Measurements from ENCODE around the gene EGR2.

Gene EGR2

GRCh38 chr10:62816331-62817120, at the start of gene EGR2:
TSS of gene EGR2 (minus strand) at chr10:62816366. CDS start at chr10:62816029, 337 bp downstream.
- Mint-ChIP-seq H3K4me1 (peaks cover 59% of the 10 kb centered on the region), H3K9me3 (no peaks in the 10 kb centered on the region), H3K36me3 (ENCODE audit: insufficient read depth) (peaks cover 14% of the 10 kb centered on the region), H3K4me3 (peak within 1 kb of the TSS; percentile 87), H3K27ac (ENCODE audit: low read depth) (peak within 1 kb of the TSS; percentile 88), H3K27me3 (peaks cover 61% of the 10 kb centered on the region)
- ATAC-seq (replicated peaks; ENCODE audit: extremely low read depth, poor library complexity, severe bottlenecking) = peak; percentile 88
- DNase-seq (ENCODE audit: low spot score in 2 of 2) = peak; percentile 93 to 95

DNA sequence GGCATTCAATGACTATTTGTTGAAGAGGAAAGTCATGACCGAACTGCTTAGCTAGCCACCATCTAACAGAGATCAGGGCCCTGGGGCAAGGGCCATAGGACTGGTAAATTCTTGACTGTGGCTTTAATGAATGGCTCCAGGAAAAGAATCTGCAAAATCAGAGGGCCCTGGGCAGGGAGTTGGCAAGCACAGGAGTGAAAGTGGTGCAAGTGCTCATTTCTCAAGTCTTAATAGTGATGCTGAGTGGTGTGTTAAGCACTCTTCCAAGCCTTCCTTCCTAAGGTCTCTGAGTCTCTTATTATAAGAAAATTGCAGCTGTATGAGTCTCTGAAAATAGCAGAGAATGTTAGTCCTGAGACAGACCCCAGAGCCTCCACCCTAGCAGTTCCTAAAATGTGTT, 46.3 kb upstream of the EGR2 start:
- Mint-ChIP-seq H3K27me3 (no peaks in the 10 kb centered on the region), H3K27ac (ENCODE audit: low read depth) (no peak overlapping the region), H3K36me3 (ENCODE audit: insufficient read depth) (no peaks in the 10 kb centered on the region), H3K4me3 (no peak overlapping the region), H3K9me3 (no peaks in the 10 kb centered on the region), H3K4me1 (peaks cover 2% of the 10 kb centered on the region)
- DNase-seq (ENCODE audit: low spot score in 2 of 2) (no peak), ATAC-seq (replicated peaks; ENCODE audit: extremely low read depth, poor library complexity, severe bottlenecking) (no peak)

DNA sequence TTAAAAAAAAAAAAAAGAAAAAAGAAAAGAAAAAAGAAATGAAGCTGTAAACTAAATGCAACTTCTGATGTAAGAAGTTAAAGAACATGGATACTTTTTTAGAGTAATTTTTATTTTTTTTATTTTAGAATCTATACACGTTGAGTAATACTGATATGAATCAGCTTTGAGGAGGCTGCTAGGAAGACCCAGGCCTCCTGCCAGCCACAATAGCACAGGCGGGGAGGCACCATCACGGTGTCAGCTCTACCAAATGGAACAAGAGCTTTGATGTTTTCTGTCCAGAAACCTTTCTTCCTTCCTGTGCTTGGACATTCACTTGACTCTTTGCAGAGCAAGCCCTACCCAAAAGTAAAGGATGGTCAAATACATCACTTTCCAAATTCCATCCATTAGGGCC, 45.3 kb upstream of the EGR2 start:
- no peaks in the 10 kb centered on the region for H3K27me3 Mint-ChIP-seq
- no peaks in the 10 kb centered on the region for H3K36me3 Mint-ChIP-seq (ENCODE audit: insufficient read depth)
- H3K4me3 Mint-ChIP-seq = no peak overlapping the region
- no peak for ATAC-seq (replicated peaks; ENCODE audit: extremely low read depth, poor library complexity, severe bottlenecking)
- no peaks in the 10 kb centered on the region for H3K9me3 Mint-ChIP-seq
- peaks cover 11% of the 10 kb centered on the region for H3K4me1 Mint-ChIP-seq
- no peak for DNase-seq (ENCODE audit: low spot score in 2 of 2)
- H3K27ac Mint-ChIP-seq (ENCODE audit: low read depth) = no peak overlapping the region

GRCh38 chr10:62860946-62861345, 44.8 kb upstream of the EGR2 start:
- Mint-ChIP-seq H3K36me3 (ENCODE audit: insufficient read depth) (no peaks in the 10 kb centered on the region), H3K9me3 (no peaks in the 10 kb centered on the region), H3K4me1 (peaks cover 17% of the 10 kb centered on the region), H3K27ac (ENCODE audit: low read depth) (no peak overlapping the region), H3K27me3 (no peaks in the 10 kb centered on the region), H3K4me3 (no peak overlapping the region)
- ATAC-seq (replicated peaks; ENCODE audit: extremely low read depth, poor library complexity, severe bottlenecking) (no peak), DNase-seq (ENCODE audit: low spot score in 2 of 2) (no peak)

DNA sequence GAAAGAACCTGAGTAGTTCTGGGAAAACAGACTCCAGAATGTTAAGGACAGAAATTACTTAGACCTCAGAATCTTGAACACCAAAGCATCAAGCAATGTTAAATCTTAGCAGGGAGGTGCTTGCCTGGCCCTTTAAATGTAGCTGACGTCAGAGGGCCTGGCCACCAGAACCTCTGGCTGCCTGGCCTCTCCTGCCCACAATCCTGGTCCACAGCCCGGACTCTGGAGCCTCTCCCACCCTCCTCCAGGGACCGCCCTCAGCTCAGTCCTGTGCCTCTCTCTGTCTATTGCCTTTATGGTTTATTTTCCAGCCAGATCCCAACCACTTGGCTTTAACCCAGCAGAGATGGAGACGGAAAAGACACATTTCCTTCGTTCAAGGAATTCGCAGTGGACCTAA, 42.2 kb upstream of the EGR2 start:
- Mint-ChIP-seq H3K27ac (ENCODE audit: low read depth) (no peak overlapping the region), H3K9me3 (no peaks in the 10 kb centered on the region), H3K4me3 (no peak overlapping the region), H3K4me1 (peaks cover 39% of the 10 kb centered on the region), H3K27me3 (no peaks in the 10 kb centered on the region), H3K36me3 (ENCODE audit: insufficient read depth) (peaks cover 2% of the 10 kb centered on the region)
- DNase-seq (ENCODE audit: low spot score in 2 of 2) = no peak
- ATAC-seq (replicated peaks; ENCODE audit: extremely low read depth, poor library complexity, severe bottlenecking) = no peak

DNA sequence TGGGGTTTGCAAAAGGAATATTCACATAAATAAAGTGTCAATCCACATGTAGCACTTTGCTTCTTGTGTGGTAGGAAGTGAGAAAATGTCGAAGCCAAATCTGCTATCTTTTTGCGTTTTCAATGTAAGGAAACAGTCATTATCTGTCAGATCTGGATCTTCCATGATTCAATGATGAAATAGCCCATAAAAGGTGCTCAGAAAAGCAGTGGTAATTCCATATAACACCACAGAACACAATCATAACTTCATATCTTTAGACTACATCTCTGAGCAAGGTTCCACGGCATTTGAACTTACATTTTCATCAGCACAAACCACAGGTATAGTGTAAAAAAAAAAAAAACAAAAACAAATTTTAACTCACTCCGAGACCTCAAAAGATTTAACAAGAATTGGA, 39.9 kb upstream of the EGR2 start:
- Mint-ChIP-seq H3K36me3 (ENCODE audit: insufficient read depth) (peaks cover 2% of the 10 kb centered on the region), H3K4me1 (peaks cover 62% of the 10 kb centered on the region), H3K27ac (ENCODE audit: low read depth) (peak overlapping the region; percentile 9), H3K4me3 (no peak overlapping the region), H3K9me3 (no peaks in the 10 kb centered on the region), H3K27me3 (no peaks in the 10 kb centered on the region)
- DNase-seq (ENCODE audit: low spot score in 2 of 2) (no peak), ATAC-seq (replicated peaks; ENCODE audit: extremely low read depth, poor library complexity, severe bottlenecking) (peak; percentile 55)

DNA sequence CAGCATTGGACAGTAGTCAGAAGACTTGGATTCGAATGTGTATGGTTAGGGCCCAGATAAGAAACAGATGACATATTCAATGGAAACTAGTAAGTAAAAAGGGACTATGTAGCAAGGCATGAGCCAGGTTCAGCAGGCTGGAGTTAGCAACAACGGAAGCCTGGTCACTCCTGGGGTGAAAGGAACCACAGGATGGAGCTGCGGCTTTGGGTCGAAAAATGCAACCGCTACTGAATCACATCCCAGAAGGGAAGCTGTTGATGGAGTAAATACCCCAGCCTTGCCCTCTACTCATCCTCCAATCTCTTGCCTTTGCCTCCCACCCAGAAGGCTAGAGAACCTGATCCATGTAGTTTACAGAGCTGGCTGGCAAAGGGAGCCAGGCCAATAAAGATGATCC, 37.5 kb upstream of the EGR2 start:
- H3K4me1 Mint-ChIP-seq = peaks cover 62% of the 10 kb centered on the region
- H3K9me3 Mint-ChIP-seq = no peaks in the 10 kb centered on the region
- DNase-seq (ENCODE audit: low spot score in 2 of 2) = no peak
- H3K27me3 Mint-ChIP-seq = no peaks in the 10 kb centered on the region
- peaks cover 2% of the 10 kb centered on the region for H3K36me3 Mint-ChIP-seq (ENCODE audit: insufficient read depth)
- peak; percentile 13 for ATAC-seq (replicated peaks; ENCODE audit: extremely low read depth, poor library complexity, severe bottlenecking)
- peak overlapping the region; percentile 68 for H3K27ac Mint-ChIP-seq (ENCODE audit: low read depth)
- H3K4me3 Mint-ChIP-seq = peak overlapping the region; percentile 63

GRCh38 chr10:62852961-62853702, 37.0 kb upstream of the EGR2 start:
- ATAC-seq (replicated peaks; ENCODE audit: extremely low read depth, poor library complexity, severe bottlenecking) (peak; percentile 57), DNase-seq (ENCODE audit: low spot score in 2 of 2) (no peak)
- Mint-ChIP-seq H3K9me3 (no peaks in the 10 kb centered on the region), H3K4me3 (peak overlapping the region; percentile 63), H3K27me3 (no peaks in the 10 kb centered on the region), H3K36me3 (ENCODE audit: insufficient read depth) (peaks cover 2% of the 10 kb centered on the region), H3K27ac (ENCODE audit: low read depth) (peak overlapping the region; percentile 68), H3K4me1 (peaks cover 62% of the 10 kb centered on the region)

DNA sequence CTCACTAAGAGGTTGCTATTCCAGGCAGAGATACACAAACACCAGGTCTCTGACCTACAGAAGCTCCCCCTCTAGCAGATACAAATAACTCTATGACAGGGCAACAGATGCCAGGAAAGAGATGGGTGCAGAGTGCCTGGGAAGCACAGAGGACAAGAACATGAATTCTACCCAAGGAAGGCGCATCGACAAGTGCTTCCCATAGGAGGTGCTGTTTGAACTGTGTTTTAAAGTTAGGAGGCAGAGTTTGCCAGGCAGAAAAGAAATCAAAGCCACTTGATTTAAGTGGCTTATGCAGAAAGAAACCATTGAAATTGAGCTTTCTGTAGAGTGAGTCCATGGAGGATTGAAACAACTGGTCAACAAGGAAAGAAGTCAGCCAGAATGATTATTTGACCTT, 35.3 kb upstream of the EGR2 start:
- Mint-ChIP-seq H3K36me3 (ENCODE audit: insufficient read depth) (peaks cover 2% of the 10 kb centered on the region), H3K9me3 (no peaks in the 10 kb centered on the region), H3K4me1 (peaks cover 50% of the 10 kb centered on the region), H3K27ac (ENCODE audit: low read depth) (no peak overlapping the region), H3K27me3 (no peaks in the 10 kb centered on the region), H3K4me3 (no peak overlapping the region)
- ATAC-seq (replicated peaks; ENCODE audit: extremely low read depth, poor library complexity, severe bottlenecking) (no peak), DNase-seq (ENCODE audit: low spot score in 2 of 2) (no peak)

GRCh38 chr10:62850646-62851045, 34.5 kb upstream of the EGR2 start:
- Mint-ChIP-seq H3K36me3 (ENCODE audit: insufficient read depth) (peaks cover 2% of the 10 kb centered on the region), H3K4me3 (no peak overlapping the region), H3K27ac (ENCODE audit: low read depth) (no peak overlapping the region), H3K27me3 (no peaks in the 10 kb centered on the region), H3K9me3 (no peaks in the 10 kb centered on the region), H3K4me1 (peaks cover 42% of the 10 kb centered on the region)
- DNase-seq (ENCODE audit: low spot score in 2 of 2) (no peak), ATAC-seq (replicated peaks; ENCODE audit: extremely low read depth, poor library complexity, severe bottlenecking) (no peak)

DNA sequence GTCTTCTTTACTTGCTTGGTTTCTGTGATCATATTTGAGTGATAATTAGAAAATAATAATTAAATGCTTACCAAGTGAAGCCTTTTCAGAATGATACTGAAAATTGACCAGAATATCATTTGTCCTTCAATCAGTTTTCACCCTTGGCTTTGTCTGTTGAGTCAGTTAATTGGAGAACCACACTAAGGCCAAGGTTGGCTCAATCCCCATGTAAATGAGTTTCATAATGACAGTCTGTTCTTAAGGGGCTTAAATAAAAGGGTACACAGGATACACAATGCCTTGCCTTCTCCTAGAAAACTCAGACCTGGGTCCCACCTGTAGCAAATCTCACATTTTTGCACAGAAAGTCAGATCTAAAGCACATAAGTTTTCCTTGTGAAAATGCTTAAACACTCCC, 31.3 kb upstream of the EGR2 start:
- peaks cover 13% of the 10 kb centered on the region for H3K4me1 Mint-ChIP-seq
- no peaks in the 10 kb centered on the region for H3K36me3 Mint-ChIP-seq (ENCODE audit: insufficient read depth)
- H3K27ac Mint-ChIP-seq (ENCODE audit: low read depth) = no peak overlapping the region
- no peaks in the 10 kb centered on the region for H3K27me3 Mint-ChIP-seq
- no peaks in the 10 kb centered on the region for H3K9me3 Mint-ChIP-seq
- ATAC-seq (replicated peaks; ENCODE audit: extremely low read depth, poor library complexity, severe bottlenecking) (no peak), DNase-seq (ENCODE audit: low spot score in 2 of 2) (no peak)
- H3K4me3 Mint-ChIP-seq = no peak overlapping the region

DNA sequence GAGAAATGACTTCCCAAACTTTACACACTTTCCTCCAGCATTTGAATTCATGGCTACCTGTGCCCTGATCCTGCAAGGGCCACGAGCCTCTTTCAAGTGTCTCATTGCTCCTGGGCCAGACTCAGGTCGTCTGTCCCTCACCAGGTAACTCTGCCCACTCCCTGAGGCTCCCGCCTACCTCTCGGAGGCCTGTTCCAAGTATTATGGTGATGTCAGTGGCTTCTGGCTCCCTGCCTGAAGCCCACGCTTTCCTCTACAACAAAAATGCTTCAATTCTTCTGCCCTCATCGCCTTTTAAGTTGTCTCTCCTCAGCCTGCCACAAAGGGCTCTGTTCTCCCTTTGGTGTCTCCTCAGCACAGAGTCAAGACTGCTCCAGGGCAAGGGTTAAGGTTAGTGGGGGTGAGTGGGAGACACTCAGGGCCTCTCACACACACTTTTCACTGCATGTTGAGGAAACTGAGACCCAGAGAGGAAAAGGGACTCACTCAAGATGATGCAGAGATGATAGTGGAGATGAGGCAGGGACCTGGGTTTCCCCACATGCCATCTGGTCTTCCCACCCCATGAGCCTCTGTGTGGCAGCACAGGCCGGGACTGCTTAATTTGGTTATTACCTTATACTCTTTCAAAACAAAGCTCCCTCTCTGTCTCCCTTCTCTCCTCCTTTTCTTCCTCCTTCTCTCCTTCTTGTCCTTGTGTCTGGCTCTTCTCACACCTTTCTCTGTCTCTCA, 28.3 kb upstream of the EGR2 start:
- no peaks in the 10 kb centered on the region for H3K27me3 Mint-ChIP-seq
- no peaks in the 10 kb centered on the region for H3K4me1 Mint-ChIP-seq
- ATAC-seq (replicated peaks; ENCODE audit: extremely low read depth, poor library complexity, severe bottlenecking) (no peak), DNase-seq (ENCODE audit: low spot score in 2 of 2) (no peak)
- no peaks in the 10 kb centered on the region for H3K9me3 Mint-ChIP-seq
- H3K27ac Mint-ChIP-seq (ENCODE audit: low read depth) = no peak overlapping the region
- no peak overlapping the region for H3K4me3 Mint-ChIP-seq
- H3K36me3 Mint-ChIP-seq (ENCODE audit: insufficient read depth) = no peaks in the 10 kb centered on the region

Data from central memory CD8-positive, alpha-beta T cell (primary cell).